Measurements from ENCODE around the gene MCF2L2.

The MCF2L2 gene

GRCh38 chr3:183203670-183204069, 224.7 kb downstream of the MCF2L2 start:
- H3K27ac ChIP-seq: no peak overlapping the region
- no peak for TF ChIP-seq ZFX (IDR thresholded peaks at IDR 0.05; ENCODE audit: borderline replicate concordance)
- TF ChIP-seq CTCF (IDR thresholded peaks at IDR 0.05): no peak

GRCh38 chr3:183202004-183202722, 226.3 kb downstream of the MCF2L2 start:
- H3K27ac ChIP-seq: no peak overlapping the region
- TF ChIP-seq CTCF (IDR thresholded peaks at IDR 0.05) (no peak), ZFX (IDR thresholded peaks at IDR 0.05; ENCODE audit: borderline replicate concordance) (no peak)

GRCh38 chr3:183198939-183199338, 229.5 kb downstream of the MCF2L2 start:
- H3K27ac ChIP-seq: no peak overlapping the region
- TF ChIP-seq CTCF (IDR thresholded peaks at IDR 0.05) (no peak), ZFX (IDR thresholded peaks at IDR 0.05; ENCODE audit: borderline replicate concordance) (no peak)

- TF ChIP-seq ZFX (IDR thresholded peaks at IDR 0.05; ENCODE audit: borderline replicate concordance) (no peak), CTCF (IDR thresholded peaks at IDR 0.05) (no peak)
- no peak overlapping the region for H3K27ac ChIP-seq
These were observed 230.7 kb downstream of the MCF2L2 start for GRCh38 chr3:183197734-183198133.

GRCh38 chr3:183195266-183195665, 233.2 kb downstream of the MCF2L2 start:
- TF ChIP-seq ZFX (IDR thresholded peaks at IDR 0.05; ENCODE audit: borderline replicate concordance): no peak
- TF ChIP-seq CTCF (IDR thresholded peaks at IDR 0.05): no peak
- H3K27ac ChIP-seq: no peak overlapping the region

GRCh38 chr3:183193762-183194689, 234.4 kb downstream of the MCF2L2 start:
- TF ChIP-seq CTCF (IDR thresholded peaks at IDR 0.05) (no peak), ZFX (IDR thresholded peaks at IDR 0.05; ENCODE audit: borderline replicate concordance) (no peak)
- H3K27ac ChIP-seq: no peak overlapping the region

Data from 22Rv1 (cell line).